Thyroid gland (tissue), 4 donors: ENCODE data around the gene EID2B.

ENCODE experiments used
- CTCF ChIP-seq, 6 experiments: fragments of 200-600 bp in 3 of 6; fragments of 450-650 bp in 3 of 6; sonication (generic) in 3 of 6; IDR thresholded peaks; one replicate each; pipeline ENCODE4 v1.5.1; 2016 to 2019; ENCODE audit warnings: antibody characterized with exemption in 6 of 6, mild to moderate bottlenecking in 2 of 6, inconsistent platforms in 1 of 6, moderate library complexity in 1 of 6
- POLR2A ChIP-seq, 2 donors: fragments of 450-650 bp; IDR thresholded peaks; one replicate each; pipeline ENCODE4 v1.6.1; 2017; ENCODE audit warnings: antibody characterized with exemption in 2 of 2, mild to moderate bottlenecking in 2 of 2, moderate library complexity in 1 of 2

GRCh38 chr19:39525205-39525604 lies 7.4 kb downstream of the EID2B start:
- TF ChIP-seq CTCF (IDR thresholded peaks at IDR 0.05) (no peak), POLR2A (IDR thresholded peaks at IDR 0.05) (no peak)
